ENCODE results near the gene FBXW5. TPM values are rescaled to one million over a fixed set of nuclear protein-coding genes. Genes with fewer than 3 reads are reported as not detected.
A peak's percentile ranks its signal among the peaks of the same experiment; 100 is the strongest.

Gene FBXW5
- total RNA-seq, 3 donors from 2014 or later: 84.0 to 112 (median 95.3) TPM

DNA sequence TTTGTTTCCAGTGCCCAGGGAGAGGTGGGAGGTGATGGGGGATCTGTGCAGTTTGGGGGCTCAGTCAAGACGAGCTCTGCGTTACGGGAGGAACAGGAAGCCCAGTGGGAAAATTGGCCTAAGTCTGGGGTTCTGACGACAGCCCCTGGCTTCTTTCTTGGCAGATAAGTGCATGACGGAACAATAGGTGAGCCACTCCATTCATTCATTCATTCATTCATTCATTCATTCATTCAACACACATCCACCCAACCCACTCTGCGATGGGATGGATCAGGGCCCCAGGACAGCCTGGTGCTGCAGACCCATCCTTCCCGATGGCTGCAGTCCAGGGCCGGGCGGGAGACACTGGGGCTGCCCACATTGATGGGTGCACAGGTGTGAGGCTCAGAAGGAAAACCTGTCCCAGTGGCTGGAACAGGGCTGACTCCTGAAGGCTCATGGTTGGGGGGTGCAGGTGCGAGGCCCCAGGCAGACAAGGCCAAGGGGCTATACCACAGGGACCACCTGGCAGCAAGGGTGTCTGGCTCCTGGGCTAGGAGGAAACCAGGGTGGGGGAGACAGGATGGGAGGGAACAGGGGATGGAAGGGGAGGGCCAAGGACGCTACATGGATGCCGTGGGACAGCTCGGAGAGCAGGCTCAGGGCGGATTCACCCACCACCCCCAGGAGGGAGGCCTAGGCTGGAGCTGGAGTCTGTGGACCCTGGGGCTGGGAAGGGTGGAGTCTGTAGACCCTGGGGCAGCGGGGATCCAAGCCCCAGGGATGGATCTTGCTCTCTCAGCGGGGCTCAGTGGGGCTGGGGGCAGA, 36.3 kb upstream of the FBXW5 start:
- H3K36me3 Mint-ChIP-seq (ENCODE audit: insufficient read depth): no peaks in the 10 kb centered on the region
- no peaks in the 10 kb centered on the region for H3K9me3 Mint-ChIP-seq
- peaks cover 13% of the 10 kb centered on the region for H3K27me3 Mint-ChIP-seq (ENCODE audit: low read depth)
- ATAC-seq (no peak), DNase-seq (no peak)
- peaks cover 12% of the 10 kb centered on the region for H3K4me1 Mint-ChIP-seq (ENCODE audit: low read depth)
- no peak overlapping the region for H3K4me3 Mint-ChIP-seq

DNA sequence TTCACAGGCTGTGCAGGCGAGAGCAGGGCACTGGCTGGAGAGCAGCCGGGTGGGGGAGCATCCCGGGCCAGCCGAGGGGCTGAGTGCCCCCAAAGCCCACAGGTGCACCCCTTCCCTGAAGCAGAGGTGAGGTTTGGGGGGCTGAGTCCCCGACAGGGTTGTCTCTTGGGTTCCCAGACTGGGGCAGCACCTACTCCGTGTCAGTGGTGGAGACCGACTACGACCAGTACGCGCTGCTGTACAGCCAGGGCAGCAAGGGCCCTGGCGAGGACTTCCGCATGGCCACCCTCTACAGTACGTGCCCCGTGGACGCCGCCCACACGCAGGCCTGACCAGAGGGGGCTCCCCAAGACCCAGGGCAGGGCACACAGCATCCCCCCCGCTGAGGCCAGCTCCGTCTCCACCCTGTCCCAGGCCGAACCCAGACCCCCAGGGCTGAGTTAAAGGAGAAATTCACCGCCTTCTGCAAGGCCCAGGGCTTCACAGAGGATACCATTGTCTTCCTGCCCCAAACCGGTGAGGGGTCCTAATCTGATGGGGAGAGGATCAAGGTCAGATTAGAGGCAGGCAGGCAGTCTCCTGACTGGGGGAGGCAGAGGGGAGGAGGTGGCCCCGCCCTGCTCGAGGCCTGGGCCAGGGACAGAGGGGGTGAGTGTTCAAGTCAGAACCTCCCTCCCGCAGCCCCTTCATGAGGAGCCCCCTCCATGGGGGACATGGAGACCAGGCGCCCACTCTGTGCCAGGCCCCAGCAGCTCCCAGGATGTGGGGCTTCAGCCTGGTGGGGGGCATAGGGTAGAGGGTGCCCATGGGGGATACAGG, 35.4 kb upstream of the FBXW5 start:
- Mint-ChIP-seq H3K4me1 (ENCODE audit: low read depth) (peaks cover 20% of the 10 kb centered on the region), H3K36me3 (ENCODE audit: insufficient read depth) (no peaks in the 10 kb centered on the region), H3K27me3 (ENCODE audit: low read depth) (peaks cover 13% of the 10 kb centered on the region), H3K9me3 (no peaks in the 10 kb centered on the region), H3K4me3 (no peak overlapping the region)
- DNase-seq (no peak), ATAC-seq (no peak)

DNA sequence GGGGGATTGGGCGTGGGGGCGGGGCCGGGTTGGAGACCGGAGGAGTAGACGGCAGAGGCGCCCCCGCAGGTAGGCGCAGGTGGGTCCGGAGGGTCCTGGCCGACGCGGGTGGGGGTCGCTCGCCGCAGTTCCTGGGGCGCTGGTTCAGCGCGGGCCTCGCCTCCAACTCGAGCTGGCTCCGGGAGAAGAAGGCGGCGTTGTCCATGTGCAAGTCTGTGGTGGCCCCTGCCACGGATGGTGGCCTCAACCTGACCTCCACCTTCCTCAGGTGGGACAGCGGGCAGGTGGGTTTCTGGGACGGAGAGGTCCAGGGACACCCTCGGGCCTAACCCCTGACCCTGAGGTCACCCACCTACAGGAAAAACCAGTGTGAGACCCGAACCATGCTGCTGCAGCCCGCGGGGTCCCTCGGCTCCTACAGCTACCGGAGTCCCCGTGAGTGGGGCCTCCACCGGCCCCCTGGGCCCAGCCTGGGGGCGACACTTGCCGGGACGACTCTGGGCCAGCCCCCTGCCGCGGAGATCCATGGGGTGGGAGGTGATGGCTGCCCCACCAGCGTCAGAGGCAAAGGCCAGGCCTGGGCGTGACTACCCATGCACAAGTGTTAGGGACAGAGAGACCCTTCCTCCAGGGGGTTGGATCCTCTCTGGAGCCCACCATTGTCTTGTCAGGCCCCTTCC, 34.5 kb upstream of the FBXW5 start:
- H3K4me1 Mint-ChIP-seq (ENCODE audit: low read depth): peaks cover 27% of the 10 kb centered on the region
- no peaks in the 10 kb centered on the region for H3K36me3 Mint-ChIP-seq (ENCODE audit: insufficient read depth)
- DNase-seq: no peak
- peak in 1 of 2 donors; percentile 6 for ATAC-seq
- H3K27me3 Mint-ChIP-seq (ENCODE audit: low read depth): peaks cover 12% of the 10 kb centered on the region
- H3K4me3 Mint-ChIP-seq: no peak overlapping the region
- no peaks in the 10 kb centered on the region for H3K9me3 Mint-ChIP-seq

DNA sequence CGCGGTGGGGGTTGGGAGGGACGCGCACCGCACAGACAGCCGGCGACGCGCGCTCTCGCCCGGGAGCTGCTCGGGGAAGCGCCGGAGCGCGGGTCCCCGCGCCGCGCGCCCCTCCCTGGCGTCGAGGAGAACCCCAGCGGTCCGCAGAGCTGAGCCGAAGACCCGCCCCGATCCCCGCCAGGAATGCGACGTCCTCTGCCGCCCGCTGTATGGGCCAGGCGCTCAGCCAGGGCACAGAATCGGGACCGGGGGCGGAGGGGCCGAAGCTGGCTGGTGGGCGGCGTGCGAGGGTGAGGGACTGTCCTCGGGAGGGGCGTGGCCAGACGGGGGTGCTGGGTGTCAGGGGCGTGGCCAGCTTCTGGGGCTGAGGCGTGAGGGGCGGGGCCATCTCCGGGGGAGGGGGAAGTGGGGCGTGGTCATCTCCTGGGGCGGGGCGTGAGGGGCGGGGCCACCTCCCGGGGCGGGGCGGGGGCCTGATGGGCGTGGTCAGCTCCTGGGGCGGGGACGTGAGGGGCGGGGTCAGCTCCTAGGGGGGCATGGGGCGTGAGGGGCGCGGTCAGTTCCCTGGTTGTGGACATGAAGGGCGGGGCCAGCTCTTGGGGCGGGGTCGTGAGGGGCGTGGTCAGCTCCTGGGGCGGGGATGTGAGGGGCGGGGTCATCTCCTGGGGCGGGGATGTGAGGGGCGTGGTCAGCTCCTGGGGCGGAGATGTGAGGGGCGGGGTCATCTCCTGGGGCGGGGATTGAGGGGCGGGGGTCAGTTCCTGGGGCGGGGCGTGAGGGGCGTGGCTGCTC, 33.7 kb upstream of the FBXW5 start:
- ATAC-seq: peak; percentile 46 to 48
- Mint-ChIP-seq H3K9me3 (no peaks in the 10 kb centered on the region), H3K36me3 (ENCODE audit: insufficient read depth) (no peaks in the 10 kb centered on the region), H3K27me3 (ENCODE audit: low read depth) (peaks cover 6% of the 10 kb centered on the region), H3K4me3 (no peak overlapping the region), H3K4me1 (ENCODE audit: low read depth) (peaks cover 24% of the 10 kb centered on the region)
- peak; percentile 57 for DNase-seq

DNA sequence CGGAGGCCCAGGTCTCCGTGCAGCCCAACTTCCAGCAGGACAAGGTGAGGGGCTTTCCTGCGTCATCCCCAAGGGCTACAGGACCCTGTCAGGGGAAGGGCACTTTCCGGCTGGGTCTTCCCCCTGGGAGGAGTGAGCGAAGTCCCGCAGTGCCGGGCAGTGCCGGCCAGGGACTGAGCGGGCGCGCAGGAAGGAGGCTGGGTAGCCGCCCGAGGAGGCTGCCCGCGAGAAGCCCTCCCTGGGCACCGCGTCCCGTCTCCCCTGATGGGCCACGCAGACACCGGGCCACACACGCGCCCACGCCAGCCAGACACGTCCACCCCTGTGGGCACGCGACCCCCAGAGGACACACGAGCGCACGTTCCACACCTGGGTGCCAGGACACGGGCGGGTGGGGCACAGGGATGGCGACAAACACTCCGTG, 33.1 kb upstream of the FBXW5 start:
- Mint-ChIP-seq H3K4me3 (no peak overlapping the region), H3K4me1 (ENCODE audit: low read depth) (peaks cover 24% of the 10 kb centered on the region), H3K36me3 (ENCODE audit: insufficient read depth) (no peaks in the 10 kb centered on the region), H3K27me3 (ENCODE audit: low read depth) (peaks cover under 1% of the 10 kb centered on the region), H3K9me3 (no peaks in the 10 kb centered on the region)
- no peak for ATAC-seq
- DNase-seq: no peak

DNA sequence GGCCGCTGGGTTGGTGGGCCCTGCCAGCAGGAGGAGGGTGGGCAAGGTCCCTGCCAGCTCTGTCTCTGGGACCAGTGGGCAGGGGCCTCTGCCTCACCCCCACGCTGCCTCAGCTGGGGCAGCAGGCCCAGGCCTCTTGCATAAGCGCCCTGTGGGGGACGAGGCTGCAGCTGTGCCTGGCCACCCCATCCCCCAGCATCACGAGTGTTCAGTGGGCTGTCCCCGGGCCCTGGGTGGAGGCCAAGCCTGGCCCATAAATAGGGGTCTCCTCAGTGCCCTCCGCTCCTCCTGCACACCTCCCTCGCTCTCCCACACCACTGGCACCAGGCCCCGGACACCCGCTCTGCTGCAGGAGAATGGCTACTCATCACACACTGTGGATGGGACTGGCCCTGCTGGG, 32.7 kb upstream of the FBXW5 start, which contains the start of gene PTGDS:
Gene PTGDS (plus strand): TSS at position 282 of the 400 bp plus-strand sequence. CDS start 75 bp downstream, at position 357.
- no peaks in the 10 kb centered on the region for H3K27me3 Mint-ChIP-seq (ENCODE audit: low read depth)
- peak within 1 kb of the TSS; percentile 26 for H3K4me3 Mint-ChIP-seq
- ATAC-seq: no peak

DNA sequence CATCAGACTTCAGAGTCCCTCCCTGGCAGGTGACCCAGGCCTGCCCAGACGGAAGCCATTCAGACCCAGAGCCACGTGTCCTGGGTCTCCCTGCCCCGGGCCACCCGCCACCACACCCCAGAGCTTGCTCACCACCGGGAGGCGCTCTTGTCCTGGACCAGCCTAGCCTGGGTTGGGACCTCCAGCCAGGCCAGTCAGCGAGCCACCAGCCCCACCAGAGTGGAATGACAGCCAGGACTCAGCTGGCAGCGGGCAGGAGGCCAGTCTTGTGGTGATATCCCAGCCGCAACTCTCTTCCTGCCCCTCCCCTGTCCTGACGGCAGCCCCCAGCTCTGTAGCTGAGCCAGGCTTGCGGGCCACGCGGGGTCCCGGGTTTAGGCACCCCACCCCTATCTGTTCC, 31.1 kb upstream of the FBXW5 start:
- Mint-ChIP-seq H3K36me3 (ENCODE audit: insufficient read depth) (no peaks in the 10 kb centered on the region), H3K4me3 (peak overlapping the region; percentile 55), H3K9me3 (no peaks in the 10 kb centered on the region), H3K27me3 (ENCODE audit: low read depth) (no peaks in the 10 kb centered on the region), H3K4me1 (ENCODE audit: low read depth) (peaks cover 24% of the 10 kb centered on the region)
- ATAC-seq (peak in 1 of 2 donors; percentile 24), DNase-seq (no peak)

More for the DNA sequence above, 32.7 kb upstream of the FBXW5 start, which contains the start of gene PTGDS:
- H3K9me3 Mint-ChIP-seq: no peaks in the 10 kb centered on the region
- no peak for DNase-seq
- H3K36me3 Mint-ChIP-seq (ENCODE audit: insufficient read depth): no peaks in the 10 kb centered on the region
- peaks cover 24% of the 10 kb centered on the region for H3K4me1 Mint-ChIP-seq (ENCODE audit: low read depth)

DNA sequence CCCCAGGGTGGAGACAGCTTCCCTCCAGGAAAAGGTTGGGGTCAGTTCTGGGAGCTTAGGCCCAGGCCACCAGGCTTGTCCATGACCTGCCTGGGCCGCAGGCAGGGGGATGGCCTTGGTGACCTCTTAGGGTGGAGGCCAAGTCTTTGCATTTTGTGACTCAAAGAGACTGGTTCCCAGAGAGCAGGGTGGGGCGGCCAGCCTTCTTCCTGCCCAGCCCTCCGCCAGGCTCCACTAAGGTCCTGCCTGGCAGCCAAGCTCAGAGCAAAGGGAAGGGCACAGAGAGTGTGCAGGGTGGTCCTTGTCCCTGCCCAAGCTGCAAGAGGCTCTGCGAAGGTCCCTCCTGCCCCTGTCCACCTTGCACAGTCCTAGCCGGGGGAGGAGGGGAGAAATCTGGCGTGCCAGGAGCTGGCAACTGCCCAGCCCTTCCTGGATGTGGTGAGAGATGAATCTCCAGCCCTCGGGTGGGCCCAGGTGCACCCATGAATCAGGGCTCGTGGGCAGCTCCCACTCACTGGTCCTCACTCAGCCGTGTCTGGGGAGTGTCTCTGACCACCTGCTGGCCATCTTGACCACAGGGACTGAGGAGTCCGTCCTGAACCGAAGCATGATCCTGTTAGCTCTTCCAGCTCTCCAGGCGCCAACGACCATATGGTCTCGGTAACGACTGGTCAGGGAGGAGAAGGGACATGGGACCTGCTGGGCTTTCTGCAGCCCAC, 30.4 kb upstream of the FBXW5 start:
- Mint-ChIP-seq H3K27me3 (ENCODE audit: low read depth) (no peaks in the 10 kb centered on the region), H3K9me3 (no peaks in the 10 kb centered on the region), H3K36me3 (ENCODE audit: insufficient read depth) (no peaks in the 10 kb centered on the region), H3K4me1 (ENCODE audit: low read depth) (peaks cover 24% of the 10 kb centered on the region), H3K4me3 (peak overlapping the region; percentile 55)
- no peak for ATAC-seq
- no peak for DNase-seq

DNA sequence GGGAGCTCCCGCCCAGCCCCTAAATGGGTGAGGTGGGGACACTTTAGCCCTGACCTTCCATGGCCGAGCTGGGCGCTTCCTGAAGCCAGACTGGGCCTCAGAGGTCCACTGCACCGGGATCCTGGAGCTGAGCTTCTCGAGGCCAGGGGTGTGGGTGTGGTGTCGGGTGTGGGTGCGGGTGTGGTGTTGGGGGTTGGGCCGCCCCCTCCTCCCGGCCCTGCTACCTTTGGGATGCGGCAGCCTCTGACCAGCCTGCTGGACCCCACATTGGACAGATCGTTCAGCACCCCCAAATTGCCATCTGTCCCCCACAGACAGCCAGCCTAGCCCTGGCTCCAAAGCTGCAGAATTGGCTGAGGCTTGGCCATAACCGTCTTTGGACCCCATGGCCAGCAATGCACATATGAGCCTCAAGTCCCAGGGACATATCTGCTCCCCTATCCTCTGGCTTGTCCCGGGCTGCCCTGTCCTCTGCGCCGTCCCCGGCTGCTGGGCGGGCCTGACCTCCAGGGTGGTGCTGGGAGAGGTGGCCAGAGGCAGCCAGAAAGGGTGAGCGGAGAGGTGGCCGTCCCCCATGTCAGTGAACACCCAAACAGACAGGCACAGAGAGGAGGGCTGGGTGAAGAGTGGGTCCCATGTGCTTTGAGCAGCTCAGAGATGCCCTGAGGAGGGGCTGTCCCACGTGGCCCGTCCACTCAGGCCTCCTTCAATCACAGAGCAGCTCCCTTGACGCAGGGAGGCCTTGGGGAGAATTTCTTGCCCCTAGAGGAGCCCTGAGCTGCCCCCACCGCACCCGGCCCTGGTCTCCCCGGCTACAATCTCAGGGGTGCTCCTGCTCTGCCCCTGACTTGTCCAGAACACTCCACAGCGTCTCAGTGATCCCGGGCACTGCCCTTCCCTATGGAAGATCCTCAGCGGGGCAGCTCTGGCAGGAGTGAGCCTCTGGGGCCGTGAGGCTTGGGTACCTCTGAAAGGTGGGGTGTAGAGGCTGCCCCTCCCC, 29.4 kb upstream of the FBXW5 start:
- no peaks in the 10 kb centered on the region for H3K36me3 Mint-ChIP-seq (ENCODE audit: insufficient read depth)
- peaks cover 24% of the 10 kb centered on the region for H3K4me1 Mint-ChIP-seq (ENCODE audit: low read depth)
- ATAC-seq: no peak
- no peaks in the 10 kb centered on the region for H3K27me3 Mint-ChIP-seq (ENCODE audit: low read depth)
- no peak overlapping the region for H3K4me3 Mint-ChIP-seq
- no peaks in the 10 kb centered on the region for H3K9me3 Mint-ChIP-seq
- no peak for DNase-seq

DNA sequence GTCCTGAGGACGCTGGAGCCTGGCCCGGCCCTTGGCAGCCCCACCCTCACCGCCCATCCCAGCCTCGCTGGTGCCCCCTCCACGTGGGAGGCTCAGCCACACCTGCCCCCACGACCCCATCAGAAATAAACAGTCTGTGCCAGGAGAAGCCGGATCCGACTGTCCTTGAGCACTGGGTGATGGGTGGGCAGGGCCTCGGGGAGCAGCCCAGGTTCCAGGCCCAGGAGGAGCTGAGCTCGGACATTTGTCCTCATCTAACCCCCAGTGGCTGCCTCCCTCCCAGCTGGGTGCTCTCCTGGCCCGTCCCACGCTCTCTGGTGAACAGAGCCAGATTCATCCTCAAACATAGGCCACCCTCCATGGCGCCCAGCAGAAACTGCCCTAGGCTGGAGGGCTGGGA, 28.2 kb upstream of the FBXW5 start:
- no peaks in the 10 kb centered on the region for H3K27me3 Mint-ChIP-seq (ENCODE audit: low read depth)
- ATAC-seq (no peak), DNase-seq (no peak)
- H3K36me3 Mint-ChIP-seq (ENCODE audit: insufficient read depth): no peaks in the 10 kb centered on the region
- no peaks in the 10 kb centered on the region for H3K9me3 Mint-ChIP-seq
- peaks cover 24% of the 10 kb centered on the region for H3K4me1 Mint-ChIP-seq (ENCODE audit: low read depth)
- H3K4me3 Mint-ChIP-seq: no peak overlapping the region

DNA sequence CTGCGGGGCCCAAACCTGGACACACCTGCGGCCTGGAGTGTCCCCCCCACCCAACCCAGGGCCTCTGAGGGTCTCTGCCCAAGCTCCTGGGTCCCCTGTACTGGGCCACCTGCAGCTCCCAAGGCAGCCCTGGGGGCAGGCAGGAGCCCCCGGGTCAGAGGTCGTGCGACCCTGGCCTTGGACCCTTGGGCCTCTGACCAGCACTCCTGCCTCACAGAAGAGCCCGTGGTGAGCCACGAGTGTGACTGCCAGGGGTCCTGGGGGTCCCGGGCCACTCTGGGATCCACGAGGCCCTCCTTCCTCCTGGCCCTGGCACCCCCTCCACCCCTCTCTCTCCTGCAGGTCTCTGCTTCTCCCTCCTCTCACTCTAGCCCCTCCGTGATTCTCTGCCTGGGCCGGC, 27.8 kb upstream of the FBXW5 start:
- DNase-seq: no peak
- Mint-ChIP-seq H3K4me3 (no peak overlapping the region), H3K27me3 (ENCODE audit: low read depth) (no peaks in the 10 kb centered on the region), H3K36me3 (ENCODE audit: insufficient read depth) (no peaks in the 10 kb centered on the region), H3K9me3 (no peaks in the 10 kb centered on the region), H3K4me1 (ENCODE audit: low read depth) (peaks cover 24% of the 10 kb centered on the region)
- no peak for ATAC-seq

DNA sequence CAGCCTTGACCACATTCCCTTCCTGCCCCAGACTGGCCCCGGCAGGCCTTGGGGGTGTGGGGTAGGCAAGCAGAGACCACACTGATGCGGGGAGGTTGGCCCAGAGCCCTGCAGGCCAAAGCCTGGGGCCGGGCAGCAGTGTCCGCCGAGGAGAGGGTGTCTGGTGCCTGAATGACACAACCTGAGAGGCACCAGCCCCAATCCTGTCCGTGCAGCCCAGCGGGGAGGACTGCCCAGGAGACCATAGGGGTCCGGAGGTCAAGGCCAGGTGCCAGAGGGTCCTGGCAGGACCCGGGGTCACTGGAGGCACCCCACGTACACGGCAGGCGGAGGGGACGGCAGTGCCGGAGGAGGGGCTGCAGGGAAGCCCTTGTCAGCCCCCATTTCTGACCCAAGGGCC, 27.2 kb upstream of the FBXW5 start:
- Mint-ChIP-seq H3K27me3 (ENCODE audit: low read depth) (no peaks in the 10 kb centered on the region), H3K9me3 (no peaks in the 10 kb centered on the region), H3K4me3 (no peak overlapping the region), H3K36me3 (ENCODE audit: insufficient read depth) (no peaks in the 10 kb centered on the region), H3K4me1 (ENCODE audit: low read depth) (peaks cover 22% of the 10 kb centered on the region)
- no peak for ATAC-seq
- no peak for DNase-seq
